ENCODE data around the gene DNAJC5G. TPM values are rescaled to one million over a fixed set of nuclear protein-coding genes. Genes with fewer than 3 reads are reported as not detected.
A peak's percentile ranks its signal among the peaks of the same experiment; 100 is the strongest.

The DNAJC5G gene
- polyA plus RNA-seq, 3 donors = not detected

GRCh38 chr2:27324720-27325119 is 49.5 kb downstream of the DNAJC5G start:
- Mint-ChIP-seq H3K9me3 (no peaks in the 10 kb centered on the region), H3K27me3 (ENCODE audit: low read depth in 3 of 3) (no peaks in the 10 kb centered on the region), H3K27ac (peak overlapping the region in 1 of 7 donors; percentile 48), H3K4me3 (no peak overlapping the region), H3K36me3 (peaks cover 33 to 38% of the 10 kb centered on the region in 2 donors), H3K4me1 (peaks cover 32% of the 10 kb centered on the region)
- H3K4me2 ChIP-seq (replicated peaks; ENCODE audit: extremely low read depth, low read length, poor library complexity, severe bottlenecking) = no peak overlapping the region
- H3K4me3 ChIP-seq (replicated peaks in 1 of 3; ENCODE audit: low read depth in 2 of 3, low read length in 3 of 3) = no peak overlapping the region
- intact Hi-C loops (cut with micrococcal nuclease) = no loop called here
- H4K20me1 ChIP-seq (ENCODE audit: insufficient read depth, low read length) = no peaks in the 10 kb centered on the region
- no peak overlapping the region for H3K9ac ChIP-seq (ENCODE audit: insufficient read depth, low read length, poor library complexity, severe bottlenecking)
- no peak for DNase-seq
- WGBS (ENCODE audit: insufficient coverage) = 11% methylated on average over 5 of the region's 5 CpGs
- no peaks in the 10 kb centered on the region for H3K27me3 ChIP-seq (ENCODE audit: control insufficient read depth in 2 of 2, insufficient read depth in 2 of 2, low read length in 2 of 2)
- H2AFZ ChIP-seq (ENCODE audit: insufficient read depth, low read depth, low read length, poor library complexity, severe bottlenecking) = no peak overlapping the region
- H3K36me3 ChIP-seq (replicated peaks in 1 of 2; ENCODE audit: control insufficient read depth in 1 of 2, insufficient read depth in 2 of 2, low read length in 2 of 2) = peaks cover 34 to 44% of the 10 kb centered on the region in 2 donors
- no peak overlapping the region for H3K27ac ChIP-seq (ENCODE audit: low read depth in 1 of 2, low read length in 2 of 2)
- no peaks in the 10 kb centered on the region for H3K9me3 ChIP-seq (replicated peaks in 1 of 2; ENCODE audit: control insufficient read depth in 1 of 2, insufficient read depth in 1 of 2, low read length in 2 of 2)
- peaks cover 28% of the 10 kb centered on the region for H3K79me2 ChIP-seq (ENCODE audit: insufficient read depth, low read length)
- TF ChIP-seq, protein P1, sequence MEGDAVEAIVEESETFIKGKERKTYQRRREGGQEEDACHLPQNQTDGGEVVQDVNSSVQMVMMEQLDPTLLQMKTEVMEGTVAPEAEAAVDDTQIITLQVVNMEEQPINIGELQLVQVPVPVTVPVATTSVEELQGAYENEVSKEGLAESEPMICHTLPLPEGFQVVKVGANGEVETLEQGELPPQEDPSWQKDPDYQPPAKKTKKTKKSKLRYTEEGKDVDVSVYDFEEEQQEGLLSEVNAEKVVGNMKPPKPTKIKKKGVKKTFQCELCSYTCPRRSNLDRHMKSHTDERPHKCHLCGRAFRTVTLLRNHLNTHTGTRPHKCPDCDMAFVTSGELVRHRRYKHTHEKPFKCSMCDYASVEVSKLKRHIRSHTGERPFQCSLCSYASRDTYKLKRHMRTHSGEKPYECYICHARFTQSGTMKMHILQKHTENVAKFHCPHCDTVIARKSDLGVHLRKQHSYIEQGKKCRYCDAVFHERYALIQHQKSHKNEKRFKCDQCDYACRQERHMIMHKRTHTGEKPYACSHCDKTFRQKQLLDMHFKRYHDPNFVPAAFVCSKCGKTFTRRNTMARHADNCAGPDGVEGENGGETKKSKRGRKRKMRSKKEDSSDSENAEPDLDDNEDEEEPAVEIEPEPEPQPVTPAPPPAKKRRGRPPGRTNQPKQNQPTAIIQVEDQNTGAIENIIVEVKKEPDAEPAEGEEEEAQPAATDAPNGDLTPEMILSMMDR (IDR thresholded peaks at IDR 0.05) = no peak
- H3K4me1 ChIP-seq (ENCODE audit: control insufficient read depth in 1 of 2, insufficient read depth in 2 of 2, low read length in 2 of 2) = peaks cover 17 to 20% of the 10 kb centered on the region in 2 donors

Other genes with a start within 250 kb of the DNAJC5G start
- gene TMEM214, start 242.5 kb upstream of the DNAJC5G start, polyA plus RNA-seq = 10 to 100 TPM; 18.3 to 61.7 (median 26.9) TPM
- gene AGBL5, start 223.8 kb upstream of the DNAJC5G start, polyA plus RNA-seq = 1 to 10 TPM; 4.4 to 4.8 (median 4.6) TPM
- 100 to 1,000 TPM; 209 to 635 (median 615) TPM for gene OST4, start 203.8 kb upstream of the DNAJC5G start, polyA plus RNA-seq
- gene EMILIN1, start 196.8 kb upstream of the DNAJC5G start, polyA plus RNA-seq = 1 to 10 TPM in 1 of 3 donors, under 1 TPM in 2; 0.43 to 1.0 (median 0.44) TPM
- gene KHK, start 188.7 kb upstream of the DNAJC5G start, polyA plus RNA-seq = 1 to 10 TPM; 3.4 to 7.3 (median 6.6) TPM
- gene CGREF1, start 156.3 kb upstream of the DNAJC5G start, polyA plus RNA-seq = not detected
- gene ABHD1, start 151.6 kb upstream of the DNAJC5G start, polyA plus RNA-seq = 1 to 10 TPM in 1 of 3 donors, under 1 TPM in 2; 0.08 to 1.2 (median 0.25) TPM
- gene PREB, start 140.8 kb upstream of the DNAJC5G start, polyA plus RNA-seq = 10 to 100 TPM; 70.0 to 78.2 (median 71.7) TPM
- not detected for gene PRR30, start 136.0 kb upstream of the DNAJC5G start, polyA plus RNA-seq
- gene TCF23, start 126.4 kb upstream of the DNAJC5G start, polyA plus RNA-seq = not detected
- gene ATRAID, start 63.4 kb upstream of the DNAJC5G start, polyA plus RNA-seq = 100 to 1,000 TPM; 120 to 298 (median 287) TPM
- 10 to 100 TPM in 2 of 3 donors, 1 to 10 TPM in 1; 8.1 to 21.7 (median 10.2) TPM for gene SLC5A6, start 63.2 kb upstream of the DNAJC5G start, polyA plus RNA-seq
- 10 to 100 TPM in 1 of 3 donors, 1 to 10 TPM in 1, under 1 TPM in 1; 0.71 to 17.3 (median 1.7) TPM for gene CAD, start 58.1 kb upstream of the DNAJC5G start, polyA plus RNA-seq
- under 1 TPM in 1 of 3 donors, not detected in 2; 0.08 TPM for gene SLC30A3, start 12.4 kb upstream of the DNAJC5G start, polyA plus RNA-seq
- not detected for gene TRIM54, start 7.0 kb downstream of the DNAJC5G start, polyA plus RNA-seq
- gene UCN, start 33.0 kb downstream of the DNAJC5G start, polyA plus RNA-seq = 1 to 10 TPM in 1 of 3 donors, under 1 TPM in 2; 0.39 to 2.2 (median 0.60) TPM
- 100 to 1,000 TPM; 136 to 160 (median 160) TPM for gene MPV17, start 47.7 kb downstream of the DNAJC5G start, polyA plus RNA-seq
- gene GTF3C2, start 81.3 kb downstream of the DNAJC5G start, polyA plus RNA-seq = 10 to 100 TPM; 34.4 to 70.8 (median 41.7) TPM
- gene EIF2B4, start 94.9 kb downstream of the DNAJC5G start, polyA plus RNA-seq = 10 to 100 TPM; 29.5 to 42.3 (median 39.3) TPM
- gene SNX17, start 95.2 kb downstream of the DNAJC5G start, polyA plus RNA-seq = 100 to 1,000 TPM in 2 of 3 donors, 10 to 100 TPM in 1; 86.6 to 338 (median 291) TPM
- gene ZNF513, start 105.3 kb downstream of the DNAJC5G start, polyA plus RNA-seq = 10 to 100 TPM in 1 of 3 donors, 1 to 10 TPM in 2; 2.4 to 36.8 (median 2.6) TPM
- 10 to 100 TPM; 31.9 to 54.3 (median 47.3) TPM for gene PPM1G, start 134.2 kb downstream of the DNAJC5G start, polyA plus RNA-seq
- 100 to 1,000 TPM in 2 of 3 donors, 10 to 100 TPM in 1; 95.6 to 108 (median 102) TPM for gene NRBP1, start 153.2 kb downstream of the DNAJC5G start, polyA plus RNA-seq
- gene KRTCAP3, start 166.9 kb downstream of the DNAJC5G start, polyA plus RNA-seq = 1 to 10 TPM in 1 of 3 donors, not detected in 2; 2.5 TPM
- gene IFT172, start 214.3 kb downstream of the DNAJC5G start, polyA plus RNA-seq = 10 to 100 TPM in 1 of 3 donors, 1 to 10 TPM in 2; 1.7 to 12.8 (median 3.6) TPM
- gene FNDC4, start 219.8 kb downstream of the DNAJC5G start, polyA plus RNA-seq = not detected
- not detected for gene GCKR, start 221.4 kb downstream of the DNAJC5G start, polyA plus RNA-seq

All from CD14-positive monocyte (primary cell).